GM12892 (cell line): Measurements from ENCODE around the gene C3orf20.

Source experiments
- POLR2A ChIP-seq: IDR thresholded peaks from 2 replicates; pipeline ENCODE4 v1.6.1; 2011; ENCODE audit warnings: low read depth, low read length, control low read depth
- TAF1 ChIP-seq: IDR thresholded peaks from 2 replicates; pipeline ENCODE4 v1.6.1; 2011; ENCODE audit warnings: low read depth, mild to moderate bottlenecking, control low read depth, low read length, borderline replicate concordance

DNA sequence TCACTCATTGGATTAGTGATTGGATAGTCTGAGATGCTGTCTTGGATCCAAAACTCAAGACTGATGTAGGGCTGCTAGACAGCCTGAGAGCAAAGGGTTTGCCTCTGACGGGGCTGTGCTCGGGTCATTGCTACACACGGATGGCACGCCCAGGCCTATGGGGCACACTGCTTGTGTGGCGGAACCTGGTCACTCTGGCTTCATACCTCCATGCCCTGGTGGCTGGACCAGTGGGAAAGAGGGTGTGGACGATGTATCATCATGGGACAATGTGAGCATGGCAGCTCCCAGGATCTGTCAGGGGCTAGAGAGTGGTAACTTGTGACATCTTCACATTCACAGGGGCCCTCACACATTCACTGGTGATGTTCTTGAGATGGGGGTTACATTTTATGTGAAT is 41.5 kb upstream of the C3orf20 start:
- no peak for TF ChIP-seq POLR2A
- TF ChIP-seq TAF1, result no peak
